Left ventricle myocardium inferior (tissue), 1 donor: ENCODE results near the gene PDF. TPM values are rescaled to one million over a fixed set of nuclear protein-coding genes. Genes with fewer than 3 reads are reported as not detected.

Experiments used
- DNase-seq: peaks from one replicate; pipeline ENCODE4 v3.0.0-alpha.2; 2020
- H3K27ac ChIP-seq: fragments of 200-600 bp; replicated peaks from 2 replicates; pipeline ENCODE4 v1.8.0; 2021
- H3K27me3 ChIP-seq: fragments of 200-600 bp; 2 replicates; pipeline ENCODE4 v1.8.0; 2021; ENCODE audit warnings: low read depth
- H3K36me3 ChIP-seq: fragments of 200-600 bp; 2 replicates; pipeline ENCODE4 v1.8.0; 2021
- H3K4me1 ChIP-seq: fragments of 200-600 bp; 2 replicates; pipeline ENCODE4 v1.8.0; 2021
- H3K4me3 ChIP-seq: fragments of 200-600 bp; 2 replicates; pipeline ENCODE4 v1.8.0; 2021; ENCODE audit warnings: mild to moderate bottlenecking, moderate library complexity
- H3K9me3 ChIP-seq: fragments of 200-600 bp; replicated peaks from 2 replicates; pipeline ENCODE4 v1.8.0; 2021
- intact Hi-C: fragments of 100-400 bp; cut with micrococcal nuclease; formaldehyde crosslinking; loops from one replicate; pipeline ENCODE4 v1.11.0; 2022
- total RNA-seq: library from RNA; stranded (reverse); fragmentation: NEBNext Ultra II Directional; extraction: Animal tissue kit (Norgen Biotek cat#: 25700); gene quantifications from one replicate; pipeline ENCODE4 v1.2.1, GENCODE V29; 2021
- TF ChIP-seq, protein P1 (sequence below): fragments of 200-600 bp; IDR thresholded peaks from 2 replicates; pipeline ENCODE4 v1.8.0; 2021; ENCODE audit warnings: antibody characterized with exemption, mild to moderate bottlenecking, borderline replicate concordance
- donor health status: DM: no; HTN: yes; CAD: no; lungs with severe emphysema.

PDF gene
- total RNA-seq, 1 donor from 2014 or later = 6.0 TPM

DNA sequence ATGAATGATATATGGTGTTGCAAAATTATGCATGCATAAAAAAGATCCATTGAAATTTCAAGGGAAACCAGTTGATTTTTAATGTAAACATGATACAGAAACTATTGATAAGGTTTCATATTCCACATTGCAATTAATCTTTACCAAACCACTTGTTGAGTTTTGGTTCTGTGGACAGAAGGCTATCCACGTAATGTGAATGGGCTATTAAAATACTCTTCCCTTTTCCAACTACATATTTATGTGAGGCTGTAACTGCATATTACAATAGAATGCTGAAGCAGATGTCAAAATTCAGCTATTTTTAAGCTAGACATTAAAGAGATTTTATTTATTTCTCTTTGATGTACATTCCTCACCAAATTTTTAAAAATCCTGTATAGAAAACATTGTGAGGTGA, 53.0 kb downstream of the PDF start:
- Histone ChIP-seq H3K4me1 (peaks cover 21% of the 10 kb centered on the region), H3K9me3 (no peaks in the 10 kb centered on the region), H3K27me3 (no peaks in the 10 kb centered on the region), H3K27ac (peak overlapping the region; percentile 66), H3K36me3 (no peaks in the 10 kb centered on the region), H3K4me3 (no peak overlapping the region)
- intact Hi-C loops = no loop called here
- TF ChIP-seq, protein P1, sequence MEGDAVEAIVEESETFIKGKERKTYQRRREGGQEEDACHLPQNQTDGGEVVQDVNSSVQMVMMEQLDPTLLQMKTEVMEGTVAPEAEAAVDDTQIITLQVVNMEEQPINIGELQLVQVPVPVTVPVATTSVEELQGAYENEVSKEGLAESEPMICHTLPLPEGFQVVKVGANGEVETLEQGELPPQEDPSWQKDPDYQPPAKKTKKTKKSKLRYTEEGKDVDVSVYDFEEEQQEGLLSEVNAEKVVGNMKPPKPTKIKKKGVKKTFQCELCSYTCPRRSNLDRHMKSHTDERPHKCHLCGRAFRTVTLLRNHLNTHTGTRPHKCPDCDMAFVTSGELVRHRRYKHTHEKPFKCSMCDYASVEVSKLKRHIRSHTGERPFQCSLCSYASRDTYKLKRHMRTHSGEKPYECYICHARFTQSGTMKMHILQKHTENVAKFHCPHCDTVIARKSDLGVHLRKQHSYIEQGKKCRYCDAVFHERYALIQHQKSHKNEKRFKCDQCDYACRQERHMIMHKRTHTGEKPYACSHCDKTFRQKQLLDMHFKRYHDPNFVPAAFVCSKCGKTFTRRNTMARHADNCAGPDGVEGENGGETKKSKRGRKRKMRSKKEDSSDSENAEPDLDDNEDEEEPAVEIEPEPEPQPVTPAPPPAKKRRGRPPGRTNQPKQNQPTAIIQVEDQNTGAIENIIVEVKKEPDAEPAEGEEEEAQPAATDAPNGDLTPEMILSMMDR = no peak
- DNase-seq = no peak

Other genes with a start within 250 kb of the PDF start
- 0.27 TPM for gene HAS3, start 224.9 kb downstream of the PDF start, total RNA-seq
- gene CHTF8, start 198.0 kb downstream of the PDF start, total RNA-seq = 52.4 TPM
- 30.4 TPM for gene UTP4, start 197.9 kb downstream of the PDF start, total RNA-seq
- 10.2 TPM for gene SNTB2, start 143.4 kb downstream of the PDF start, total RNA-seq
- 27.4 TPM for gene VPS4A, start 19.2 kb downstream of the PDF start, total RNA-seq
- 24.1 TPM for gene COG8, start 9.0 kb upstream of the PDF start, total RNA-seq
- gene NIP7, start 9.2 kb upstream of the PDF start, total RNA-seq = 8.2 TPM
- not detected for gene TMED6, start 21.2 kb upstream of the PDF start, total RNA-seq
- gene TERF2, start 55.4 kb upstream of the PDF start, total RNA-seq = 25.0 TPM
- 69.0 TPM for gene CYB5B, start 94.0 kb upstream of the PDF start, total RNA-seq
- 13.9 TPM for gene NFAT5, start 235.4 kb upstream of the PDF start, total RNA-seq